Erythroblast (primary cell): ENCODE data around the gene GSN.
"Not testable (repeated sequence)": the region's sequence is repeated elsewhere in the genome, so short reads cannot be mapped to it uniquely, and the experiment has no call there.

Experiments used
- GATA1 ChIP-seq: IDR thresholded peaks from 2 replicates; pipeline ENCODE4 v1.6.1; 2011; ENCODE audit warnings: low read depth, mild to moderate bottlenecking, control low read depth, low read length, moderate library complexity
- POLR2A ChIP-seq: IDR thresholded peaks from 2 replicates; pipeline ENCODE4 v1.6.1; 2011; ENCODE audit warnings: mild to moderate bottlenecking, low read length

- TF ChIP-seq GATA1, POLR2A: not testable (repeated sequence)
Observed at GRCh38 chr9:121291536-121291935, 23.6 kb downstream of the GSN start.
